Measurements from ENCODE around the gene MS4A8. TPM values are rescaled to one million over a fixed set of nuclear protein-coding genes. Genes with fewer than 3 reads are reported as not detected.

The MS4A8 gene
- total RNA-seq, 4 donors from 2014 or later, result not detected

DNA sequence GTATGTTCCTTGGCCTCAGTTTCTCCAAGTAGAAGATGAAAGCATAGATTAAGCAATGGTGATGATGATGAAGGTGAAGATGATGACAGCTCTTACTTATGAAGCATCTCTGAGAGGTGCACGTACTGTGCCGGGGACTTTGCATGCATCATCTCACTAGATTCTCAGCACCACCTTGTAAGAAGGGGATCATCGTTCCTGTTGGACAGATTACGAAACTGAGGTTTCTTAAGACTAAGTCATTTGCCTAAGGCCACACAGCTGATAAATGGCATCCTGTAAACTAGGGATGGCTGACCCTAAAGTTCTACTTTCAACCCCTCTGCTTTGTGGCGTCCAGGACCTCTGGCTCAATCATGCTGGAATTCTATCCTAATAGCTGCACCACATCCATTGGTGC is 65.9 kb downstream of the MS4A8 start:
- no peak for TF ChIP-seq POLR2AphosphoS5 (IDR thresholded peaks at IDR 0.05)
- TF ChIP-seq, protein P1, sequence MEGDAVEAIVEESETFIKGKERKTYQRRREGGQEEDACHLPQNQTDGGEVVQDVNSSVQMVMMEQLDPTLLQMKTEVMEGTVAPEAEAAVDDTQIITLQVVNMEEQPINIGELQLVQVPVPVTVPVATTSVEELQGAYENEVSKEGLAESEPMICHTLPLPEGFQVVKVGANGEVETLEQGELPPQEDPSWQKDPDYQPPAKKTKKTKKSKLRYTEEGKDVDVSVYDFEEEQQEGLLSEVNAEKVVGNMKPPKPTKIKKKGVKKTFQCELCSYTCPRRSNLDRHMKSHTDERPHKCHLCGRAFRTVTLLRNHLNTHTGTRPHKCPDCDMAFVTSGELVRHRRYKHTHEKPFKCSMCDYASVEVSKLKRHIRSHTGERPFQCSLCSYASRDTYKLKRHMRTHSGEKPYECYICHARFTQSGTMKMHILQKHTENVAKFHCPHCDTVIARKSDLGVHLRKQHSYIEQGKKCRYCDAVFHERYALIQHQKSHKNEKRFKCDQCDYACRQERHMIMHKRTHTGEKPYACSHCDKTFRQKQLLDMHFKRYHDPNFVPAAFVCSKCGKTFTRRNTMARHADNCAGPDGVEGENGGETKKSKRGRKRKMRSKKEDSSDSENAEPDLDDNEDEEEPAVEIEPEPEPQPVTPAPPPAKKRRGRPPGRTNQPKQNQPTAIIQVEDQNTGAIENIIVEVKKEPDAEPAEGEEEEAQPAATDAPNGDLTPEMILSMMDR (IDR thresholded peaks at IDR 0.05), result no peak
- TF ChIP-seq EP300 (IDR thresholded peaks at IDR 0.05), result no peak
- TF ChIP-seq POLR2A (IDR thresholded peaks at IDR 0.05), result no peak
- ATAC-seq, result no peak
- Histone ChIP-seq H3K4me1 (no peaks in the 10 kb centered on the region), H3K27ac (no peak overlapping the region), H3K9me3 (no peaks in the 10 kb centered on the region), H3K4me3 (no peak overlapping the region), H3K36me3 (no peaks in the 10 kb centered on the region), H3K27me3 (peaks cover 48% of the 10 kb centered on the region)
- 90% methylated on average over 5 of the region's 5 CpGs; no CpG with 5 or more reads in 1 of the 2 donors for WGBS, 2 donors (ENCODE audit: low coverage in 1 of 2)

Other genes starting within 250 kb of the MS4A8 start
- under 1 TPM in 2 of 4 donors, not detected in 2; 0.12 to 0.40 TPM for gene MS4A1, start 243.8 kb upstream of the MS4A8 start, total RNA-seq
- gene MS4A12, start 206.8 kb upstream of the MS4A8 start, total RNA-seq, result not detected
- gene MS4A13, start 184.2 kb upstream of the MS4A8 start, total RNA-seq, result not detected
- not detected for gene MS4A18, start 25.1 kb downstream of the MS4A8 start, total RNA-seq
- not detected for gene MS4A15, start 57.3 kb downstream of the MS4A8 start, total RNA-seq
- not detected for gene MS4A10, start 85.7 kb downstream of the MS4A8 start, total RNA-seq
- 10 to 100 TPM; 10.5 to 27.8 (median 18.2) TPM for gene CCDC86, start 142.5 kb downstream of the MS4A8 start, total RNA-seq
- 1 to 10 TPM in 1 of 4 donors, under 1 TPM in 3; 0.37 to 2.2 (median 0.58) TPM for gene PTGDR2, start 156.3 kb downstream of the MS4A8 start, total RNA-seq
- gene ZP1, start 167.9 kb downstream of the MS4A8 start, total RNA-seq, result not detected
- 10 to 100 TPM; 50.2 to 73.6 (median 60.5) TPM for gene PRPF19, start 207.0 kb downstream of the MS4A8 start, total RNA-seq
- gene TMEM109, start 214.5 kb downstream of the MS4A8 start, total RNA-seq, result 100 to 1,000 TPM; 107 to 132 (median 120) TPM
- 1 to 10 TPM; 3.2 to 8.9 (median 6.5) TPM for gene TMEM132A, start 224.8 kb downstream of the MS4A8 start, total RNA-seq

Data from gastroesophageal sphincter (tissue), 4 donors.